GM04503 (cell line): ENCODE data around the gene MAGEA12.
"Not testable (repeated sequence)": the region's sequence is repeated elsewhere in the genome, so short reads cannot be mapped to it uniquely, and the experiment has no call there.

ENCODE experiments used
- DNase-seq: peaks from one replicate; pipeline ENCODE4 v3.0.0-alpha.2; 2012; ENCODE audit warnings: low read depth

MAGEA12 gene

DNA sequence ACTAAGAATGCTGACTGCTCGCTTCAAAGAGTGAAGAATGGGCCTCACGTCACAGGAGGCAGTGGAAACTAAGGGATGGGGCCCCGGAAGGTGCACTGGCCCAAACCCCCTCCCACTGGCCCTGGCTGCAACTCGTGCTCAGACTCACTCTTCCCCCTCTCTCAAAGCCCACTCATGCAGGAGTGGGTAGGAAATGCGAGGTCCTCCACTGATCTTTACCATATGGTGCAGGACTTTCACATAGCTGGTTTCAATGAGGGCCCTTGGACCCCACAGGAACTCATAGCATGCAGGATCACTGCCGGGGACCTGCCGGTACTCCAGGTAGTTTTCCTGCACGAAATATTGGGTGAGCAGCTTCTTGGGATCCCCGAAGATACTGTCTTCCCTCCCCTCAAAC, 33.0 kb downstream of the MAGEA12 start:
- DNase-seq: not testable (repeated sequence)

DNA sequence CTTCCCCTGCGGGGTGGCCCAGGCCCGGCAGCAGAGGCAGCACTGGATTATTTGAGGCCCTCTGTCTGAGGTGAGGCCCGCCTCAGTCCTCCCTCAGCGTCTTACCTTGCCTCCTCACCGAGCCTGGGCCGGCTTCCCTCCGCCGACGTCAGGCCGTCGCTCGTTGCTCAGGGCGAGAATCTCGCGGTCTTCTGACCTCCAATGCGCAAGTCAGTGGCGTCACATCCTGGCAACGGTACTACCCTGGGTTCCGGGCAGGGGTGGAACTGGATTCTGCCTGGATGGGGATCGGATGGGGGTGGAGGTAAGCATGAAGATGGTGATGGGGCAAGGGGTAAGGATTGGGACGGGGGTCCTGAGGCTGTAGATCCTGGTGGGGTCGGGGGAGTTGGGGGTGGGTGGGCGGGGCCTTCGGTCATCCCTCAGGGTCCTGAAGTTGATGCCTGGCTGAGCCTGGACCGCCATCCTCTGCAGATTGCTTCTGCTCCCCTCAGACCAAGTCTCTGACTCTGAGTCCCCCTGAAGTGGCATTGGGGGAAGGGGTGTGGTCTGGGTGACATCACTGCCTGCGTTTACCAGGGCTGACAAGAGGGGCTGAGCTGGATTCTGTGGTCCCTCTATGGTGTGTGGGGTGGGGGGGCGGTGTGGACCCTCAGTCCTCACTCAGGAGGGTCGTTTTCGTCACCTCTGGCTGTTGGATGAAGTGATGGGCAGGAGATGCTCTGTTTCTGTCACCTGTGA, 36.2 kb downstream of the MAGEA12 start, which contains the start of gene MAGEA6:
Gene MAGEA6 (minus strand): TSS at position 141 of the 741 bp plus-strand sequence. CDS start 2,039 bp downstream, outside the sequence.
- DNase-seq: not testable (repeated sequence)

DNA sequence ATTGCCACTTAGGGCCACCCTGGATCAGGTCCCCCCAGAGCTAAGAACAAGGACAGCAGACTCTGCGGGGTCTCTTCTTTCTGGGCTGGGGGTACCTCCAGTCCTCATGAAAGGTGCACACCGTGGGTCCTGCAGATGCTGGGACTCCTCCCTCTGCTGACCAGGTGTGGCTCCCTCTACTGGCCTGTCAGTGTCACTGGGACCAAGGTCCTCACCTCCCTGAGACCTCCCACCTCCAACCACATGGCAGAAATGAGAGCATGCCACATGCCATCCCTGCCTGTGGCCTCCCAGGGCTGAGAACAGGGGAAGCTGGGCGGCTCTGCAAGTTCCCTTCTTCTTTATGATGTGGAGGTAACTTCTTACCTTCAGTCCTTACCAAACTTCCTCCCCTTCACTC, 53.5 kb downstream of the MAGEA12 start:
- not testable (repeated sequence) for DNase-seq
